ENCODE measurements around the gene RTL10.

Gene RTL10

GRCh38 chr22:19807161-19807913 is 47.3 kb downstream of the RTL10 start:
- DNase-seq, result no peak

DNA sequence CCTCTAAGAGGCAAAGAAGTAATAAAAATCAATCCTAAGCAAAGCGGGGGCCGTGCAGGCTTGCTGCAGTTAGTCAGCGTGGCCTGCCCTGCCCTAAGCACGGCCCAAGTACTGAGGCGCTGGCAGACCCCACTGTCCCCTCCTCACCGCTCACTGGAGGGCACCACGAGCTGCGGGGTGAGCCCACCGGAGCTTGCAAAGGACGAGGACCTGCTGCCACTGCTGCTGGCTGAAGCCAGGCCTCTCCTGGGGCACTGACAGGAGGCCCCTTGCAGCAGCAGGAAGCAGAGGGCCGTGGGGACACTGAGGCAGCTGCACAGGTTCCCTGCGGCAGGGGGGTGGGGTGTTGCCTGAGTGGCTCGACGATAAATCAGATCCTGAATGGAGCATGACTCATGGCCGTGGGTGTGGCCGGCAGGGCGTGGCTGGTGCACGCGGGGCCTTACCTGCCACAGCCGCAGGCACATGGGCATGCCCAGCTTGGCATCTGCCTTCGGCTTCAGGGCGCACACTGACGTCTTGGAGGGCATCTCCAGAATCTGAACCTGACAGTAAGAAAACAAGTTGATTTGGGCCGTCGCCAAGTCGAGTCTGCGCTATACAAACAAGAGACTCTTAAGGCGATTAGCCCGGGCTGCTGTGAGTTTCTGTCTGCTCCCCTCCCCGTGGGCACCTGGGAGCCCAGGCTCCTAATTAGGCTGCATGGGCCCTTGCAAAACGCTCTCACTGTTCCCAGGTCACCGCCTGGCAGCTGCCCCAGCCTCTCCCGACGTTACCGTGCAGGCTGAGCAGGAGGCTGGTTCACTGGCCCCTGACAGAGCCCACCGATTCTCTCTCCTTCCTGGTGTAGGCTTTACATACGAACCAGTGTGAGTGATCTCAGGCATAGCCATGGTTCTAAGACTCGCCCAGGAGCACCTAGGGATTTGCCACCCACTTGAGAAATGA is 48.2 kb downstream of the RTL10 start:
- DNase-seq, result no peak

GRCh38 chr22:19805821-19806212 is 48.9 kb downstream of the RTL10 start:
- no peak for DNase-seq

Measured in activated CD4-positive, CD25-positive, alpha-beta regulatory T cell treated with anti-CD3 and anti-CD28 coated beads, Interleukin-2, amount 50 U/mL, for 72 hours (primary cell).